ENCODE data around the gene ZNF526.

ZNF526 gene

DNA sequence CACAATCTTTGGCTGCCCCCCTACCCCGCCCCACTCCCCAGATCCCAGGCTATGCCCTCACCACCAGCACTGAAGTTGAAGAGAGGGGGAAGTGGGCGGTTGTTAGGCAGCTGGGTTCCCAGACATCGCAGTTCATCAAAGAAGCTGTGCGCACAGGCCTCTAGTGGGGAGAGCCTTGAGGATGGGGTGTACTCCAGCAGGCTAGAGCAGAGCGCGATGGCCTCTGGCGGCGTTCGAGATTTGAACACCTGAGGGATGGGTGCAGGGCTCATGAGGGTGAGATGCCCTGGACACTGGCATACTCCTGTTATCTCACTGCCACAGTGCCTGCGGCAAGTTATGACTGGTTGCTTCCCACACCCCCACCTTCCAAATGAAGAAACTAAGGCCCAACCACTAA, 12.3 kb downstream of the ZNF526 start:
- Histone ChIP-seq H3K4me1 (peaks cover 10% of the 10 kb centered on the region; the same call in 1 of the 2 replicates), H3K27me3 (no peaks in the 10 kb centered on the region), H3K27ac (no peak overlapping the region), H3K9ac (no peak overlapping the region), H4K20me1 (peaks cover 96% of the 10 kb centered on the region), H3K4me2 (no peak overlapping the region), H3K4me3 (no peak overlapping the region), H3K36me3 (peaks cover 98% of the 10 kb centered on the region), H3K9me3 (no peaks in the 10 kb centered on the region)
- no peak for TF ChIP-seq Cebpa-rat (IDR thresholded peaks at IDR 0.05)

DNA sequence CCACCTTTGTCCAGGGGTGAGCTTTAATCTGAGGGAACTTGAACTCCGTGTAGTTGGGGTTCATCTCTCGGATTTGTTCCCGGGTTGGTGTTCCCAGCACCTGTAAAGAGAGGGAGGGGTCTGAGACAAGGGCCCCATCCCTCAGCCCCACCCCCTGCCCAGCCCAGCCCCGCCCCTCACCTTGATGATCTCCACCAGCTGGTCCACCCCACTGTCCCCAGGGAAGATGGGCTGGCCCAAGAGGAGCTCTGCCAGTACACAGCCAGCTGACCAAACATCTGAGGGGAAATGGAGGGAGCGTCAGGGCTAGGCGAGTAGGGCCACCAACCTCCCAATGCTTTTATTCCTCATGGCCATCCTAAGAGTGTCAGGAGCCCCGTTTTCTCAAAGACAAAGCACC, 13.0 kb downstream of the ZNF526 start:
- TF ChIP-seq Cebpa-rat (IDR thresholded peaks at IDR 0.05) = no peak
- no peak overlapping the region for H3K9ac ChIP-seq

GRCh38 chr19:42233678-42234292, 13.7 kb downstream of the ZNF526 start:
- H3K36me3 ChIP-seq = peaks cover 98% of the 10 kb centered on the region

More for the DNA sequence above, 13.0 kb downstream of the ZNF526 start:
- Histone ChIP-seq H3K4me1 (peaks cover 10% of the 10 kb centered on the region; the same call in 1 of the 2 replicates), H3K27me3 (no peaks in the 10 kb centered on the region), H3K27ac (no peak overlapping the region), H3K36me3 (peaks cover 98% of the 10 kb centered on the region), H4K20me1 (peaks cover 96% of the 10 kb centered on the region), H3K4me3 (no peak overlapping the region), H3K9me3 (no peaks in the 10 kb centered on the region), H3K4me2 (no peak overlapping the region)

GRCh38 chr19:42234364-42234763, 14.3 kb downstream of the ZNF526 start:
- peaks cover 10% of the 10 kb centered on the region; the same call in 1 of the 2 replicates for H3K4me1 ChIP-seq
- peaks cover 98% of the 10 kb centered on the region for H3K36me3 ChIP-seq
- H3K27me3 ChIP-seq = no peaks in the 10 kb centered on the region
- peaks cover 96% of the 10 kb centered on the region for H4K20me1 ChIP-seq
- H3K4me2 ChIP-seq = no peak overlapping the region
- no peak overlapping the region for H3K9ac ChIP-seq
- no peak for TF ChIP-seq Cebpa-rat (IDR thresholded peaks at IDR 0.05)
- no peak overlapping the region for H3K4me3 ChIP-seq
- no peak overlapping the region for H3K27ac ChIP-seq
- H3K9me3 ChIP-seq = no peaks in the 10 kb centered on the region

More at GRCh38 chr19:42233678-42234292, 13.7 kb downstream of the ZNF526 start:
- Histone ChIP-seq H3K4me2 (no peak overlapping the region), H3K9ac (no peak overlapping the region), H3K9me3 (no peaks in the 10 kb centered on the region), H3K27ac (no peak overlapping the region), H4K20me1 (peaks cover 96% of the 10 kb centered on the region), H3K4me1 (peaks cover 10% of the 10 kb centered on the region; the same call in 1 of the 2 replicates), H3K4me3 (no peak overlapping the region), H3K27me3 (no peaks in the 10 kb centered on the region)
- no peak for TF ChIP-seq Cebpa-rat (IDR thresholded peaks at IDR 0.05)

DNA sequence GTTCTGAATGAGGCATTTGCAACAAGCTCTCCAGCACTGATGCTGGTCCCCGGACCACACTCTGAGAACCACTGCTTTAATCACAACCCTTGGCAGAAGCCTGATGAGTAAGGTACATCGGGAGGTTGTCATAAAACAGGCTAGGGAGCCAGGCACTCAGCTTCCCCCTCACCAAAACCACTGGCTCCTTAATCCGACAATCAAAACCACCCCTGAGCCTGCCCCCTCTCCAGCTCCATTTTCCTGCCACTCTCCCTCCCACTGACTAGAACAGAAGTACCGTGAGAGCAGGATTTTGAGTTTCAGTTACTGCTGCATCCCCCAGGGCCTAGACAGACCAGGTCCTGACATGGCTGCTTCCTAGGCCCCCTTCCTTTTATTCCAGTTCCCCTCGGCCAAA, 15.1 kb downstream of the ZNF526 start:
- Histone ChIP-seq H3K27me3 (no peaks in the 10 kb centered on the region), H3K36me3 (peaks cover 98% of the 10 kb centered on the region), H3K27ac (no peak overlapping the region), H4K20me1 (peaks cover 96% of the 10 kb centered on the region), H3K4me1 (peaks cover 18% of the 10 kb centered on the region), H3K4me3 (no peak overlapping the region), H3K4me2 (no peak overlapping the region), H3K9ac (0 out of 2 replicates have a peak overlapping the region, but pooled peaks have one; percentile 19), H3K9me3 (no peaks in the 10 kb centered on the region)
- TF ChIP-seq Cebpa-rat (IDR thresholded peaks at IDR 0.05) = no peak

DNA sequence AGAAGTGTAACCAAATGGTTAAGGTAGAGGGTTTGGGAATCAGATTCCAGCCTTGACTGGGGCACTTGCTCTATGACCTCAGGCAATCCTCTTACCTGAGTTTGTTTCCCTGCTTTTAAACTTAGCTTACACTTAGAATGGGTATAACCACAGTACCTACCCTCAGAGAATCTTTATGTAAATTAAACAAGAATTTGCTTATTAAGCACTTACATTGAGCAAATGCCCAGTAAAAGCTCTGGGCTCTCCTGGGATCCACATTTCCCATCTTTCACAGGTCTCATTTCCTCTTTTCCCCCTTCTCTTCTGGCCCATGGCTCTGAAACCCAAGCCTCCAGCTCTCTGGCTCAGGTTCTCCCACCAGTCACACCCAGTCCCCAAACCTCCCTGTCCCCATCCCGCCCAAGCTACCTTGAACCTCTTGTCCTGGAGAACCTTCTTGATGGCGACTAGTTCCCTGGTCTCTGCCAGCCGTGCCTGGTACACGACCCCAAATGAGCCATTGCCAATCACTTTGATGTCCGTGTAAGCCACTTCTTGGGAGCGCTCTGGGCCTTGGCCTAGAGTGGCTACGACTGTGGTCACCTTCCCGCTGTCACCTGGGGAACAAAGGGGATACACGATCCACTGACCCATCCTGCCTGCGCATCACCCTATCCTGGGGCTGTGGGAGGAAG, 19.6 kb downstream of the ZNF526 start:
- Histone ChIP-seq H3K9me3 (no peaks in the 10 kb centered on the region), H3K4me1 (peaks cover 34% of the 10 kb centered on the region), H3K4me3 (no peak overlapping the region), H3K4me2 (peak overlapping the region; percentile 99; the same call in 1 of the 2 replicates), H3K27me3 (no peaks in the 10 kb centered on the region), H3K36me3 (peaks cover 63% of the 10 kb centered on the region), H3K9ac (no peak overlapping the region), H3K27ac (no peak overlapping the region), H4K20me1 (peaks cover 71% of the 10 kb centered on the region)
- no peak for TF ChIP-seq Cebpa-rat (IDR thresholded peaks at IDR 0.05)

- TF ChIP-seq Cebpa-rat (IDR thresholded peaks at IDR 0.05) = no peak
- H3K9me3 ChIP-seq = no peaks in the 10 kb centered on the region
- peaks cover 55% of the 10 kb centered on the region for H4K20me1 ChIP-seq
- H3K4me3 ChIP-seq = peak overlapping the region; percentile 96
- H3K27ac ChIP-seq = peak overlapping the region; percentile 94
- H3K4me1 ChIP-seq = peaks cover 49% of the 10 kb centered on the region
- peak overlapping the region; percentile 99 for H3K4me2 ChIP-seq
- peak overlapping the region; percentile 99 for H3K9ac ChIP-seq
- no peaks in the 10 kb centered on the region for H3K27me3 ChIP-seq
- H3K36me3 ChIP-seq = peaks cover 49% of the 10 kb centered on the region
Observed at GRCh38 chr19:42241279-42241678, 21.2 kb downstream of the ZNF526 start.

DNA sequence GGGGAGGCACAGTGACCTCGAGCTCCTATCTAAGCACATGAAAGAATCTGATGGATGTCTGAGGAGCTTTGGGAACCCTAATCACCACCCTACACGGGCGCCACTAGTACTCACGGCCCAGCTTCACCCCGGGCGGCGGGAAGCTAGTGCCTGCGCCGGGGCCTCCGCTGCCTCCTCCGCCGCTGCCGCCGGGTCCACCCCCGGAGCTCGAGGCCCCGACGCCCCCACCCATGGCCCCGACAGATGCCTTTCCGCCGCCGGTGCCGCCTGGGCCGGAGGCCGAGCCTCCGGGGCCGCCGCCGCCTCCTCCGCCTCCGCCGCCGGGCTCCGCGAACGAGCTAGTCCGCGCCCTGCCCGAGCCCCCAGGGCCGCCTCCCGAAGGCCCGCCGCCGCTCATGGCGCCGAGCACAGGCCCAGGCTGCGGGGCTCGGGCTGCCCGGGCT, 22.0 kb downstream of the ZNF526 start:
- no peaks in the 10 kb centered on the region for H3K9me3 ChIP-seq

GRCh38 chr19:42242512-42243409, 22.6 kb downstream of the ZNF526 start, which contains the start of gene GSK3A:
GSK3A (minus strand) TSS chr19:42242602; CDS start chr19:42242465, 137 bp downstream.
- peak within 1 kb of the TSS; percentile 99 for H3K4me2 ChIP-seq
- H3K9ac ChIP-seq = peak within 1 kb of the TSS; percentile 99
- H3K27me3 ChIP-seq = no peaks in the 10 kb centered on the region
- H3K27ac ChIP-seq = peak within 1 kb of the TSS; percentile 94
- H3K4me1 ChIP-seq = peaks cover 58% of the 10 kb centered on the region
- peaks cover 40% of the 10 kb centered on the region for H3K36me3 ChIP-seq
- H4K20me1 ChIP-seq = peaks cover 49% of the 10 kb centered on the region
- no peaks in the 10 kb centered on the region for H3K9me3 ChIP-seq
- H3K4me3 ChIP-seq = peak within 1 kb of the TSS; percentile 96
- TF ChIP-seq Cebpa-rat (IDR thresholded peaks at IDR 0.05) = no peak

More for the DNA sequence above, 22.0 kb downstream of the ZNF526 start:
- H3K4me2 ChIP-seq = peak overlapping the region; percentile 99
- H4K20me1 ChIP-seq = peaks cover 54% of the 10 kb centered on the region
- no peak for TF ChIP-seq Cebpa-rat (IDR thresholded peaks at IDR 0.05)
- H3K36me3 ChIP-seq = peaks cover 46% of the 10 kb centered on the region
- peak overlapping the region; percentile 96 for H3K4me3 ChIP-seq
- H3K27ac ChIP-seq = peak overlapping the region; percentile 94
- H3K9ac ChIP-seq = peak overlapping the region; percentile 99
- no peaks in the 10 kb centered on the region for H3K27me3 ChIP-seq
- H3K4me1 ChIP-seq = peaks cover 57% of the 10 kb centered on the region
